Measurements from ENCODE around the gene CBLB. TPM values are rescaled to one million over a fixed set of nuclear protein-coding genes. Genes with fewer than 3 reads are reported as not detected.

Gene CBLB
- total RNA-seq, 2 experiments from 2014 or later: 104 to 113 TPM

DNA sequence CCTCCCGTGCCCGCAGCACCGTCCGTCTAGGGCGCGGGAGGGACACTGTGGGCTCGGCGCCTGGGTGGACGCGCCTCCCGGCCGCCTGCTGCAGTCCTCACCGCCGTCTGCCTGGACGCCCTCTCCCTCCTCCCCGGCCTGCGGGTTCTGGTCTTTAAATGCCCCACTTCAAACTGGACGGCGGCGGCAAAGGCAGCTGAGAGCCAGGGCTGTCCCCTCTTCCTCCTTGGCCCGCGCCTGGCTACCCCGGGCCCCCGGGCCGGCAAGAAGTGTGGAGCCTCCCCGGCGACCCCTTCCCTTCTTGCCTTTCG, 426 bp downstream of the CBLB start:
- POLR2A ChIA-PET: interaction anchor here (0.8 to 4.7 kb wide), 16 partner anchors 8 to 462 kb away, joined by 3 to 33 read pairs (median 4); no protein-coding TSS in a partner anchor
- CTCF ChIA-PET: interaction anchor here (1.3 kb wide), 1 partner anchor 33 kb away, joined by 4 read pairs; no protein-coding TSS in a partner anchor
- Mint-ChIP-seq H3K9me3 (no peaks in the 10 kb centered on the region), H3K27ac (peak overlapping the region; percentile 96), H3K4me3 (no peak overlapping the region), H3K4me1 (ENCODE audit: low read depth) (peaks cover 28% of the 10 kb centered on the region), H3K36me3 (ENCODE audit: low read depth) (peaks cover 43% of the 10 kb centered on the region), H3K27me3 (no peaks in the 10 kb centered on the region)
- ATAC-seq (peak; percentile 1), DNase-seq (peak; percentile 37)
- intact Hi-C loops (cut with micrococcal nuclease): loop anchor here (5.0 kb wide), 4 partner anchors 41 to 464 kb away; no protein-coding TSS in a partner anchor
- TF ChIP-seq, protein P1, sequence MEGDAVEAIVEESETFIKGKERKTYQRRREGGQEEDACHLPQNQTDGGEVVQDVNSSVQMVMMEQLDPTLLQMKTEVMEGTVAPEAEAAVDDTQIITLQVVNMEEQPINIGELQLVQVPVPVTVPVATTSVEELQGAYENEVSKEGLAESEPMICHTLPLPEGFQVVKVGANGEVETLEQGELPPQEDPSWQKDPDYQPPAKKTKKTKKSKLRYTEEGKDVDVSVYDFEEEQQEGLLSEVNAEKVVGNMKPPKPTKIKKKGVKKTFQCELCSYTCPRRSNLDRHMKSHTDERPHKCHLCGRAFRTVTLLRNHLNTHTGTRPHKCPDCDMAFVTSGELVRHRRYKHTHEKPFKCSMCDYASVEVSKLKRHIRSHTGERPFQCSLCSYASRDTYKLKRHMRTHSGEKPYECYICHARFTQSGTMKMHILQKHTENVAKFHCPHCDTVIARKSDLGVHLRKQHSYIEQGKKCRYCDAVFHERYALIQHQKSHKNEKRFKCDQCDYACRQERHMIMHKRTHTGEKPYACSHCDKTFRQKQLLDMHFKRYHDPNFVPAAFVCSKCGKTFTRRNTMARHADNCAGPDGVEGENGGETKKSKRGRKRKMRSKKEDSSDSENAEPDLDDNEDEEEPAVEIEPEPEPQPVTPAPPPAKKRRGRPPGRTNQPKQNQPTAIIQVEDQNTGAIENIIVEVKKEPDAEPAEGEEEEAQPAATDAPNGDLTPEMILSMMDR (IDR thresholded peaks at IDR 0.05): no peak

DNA sequence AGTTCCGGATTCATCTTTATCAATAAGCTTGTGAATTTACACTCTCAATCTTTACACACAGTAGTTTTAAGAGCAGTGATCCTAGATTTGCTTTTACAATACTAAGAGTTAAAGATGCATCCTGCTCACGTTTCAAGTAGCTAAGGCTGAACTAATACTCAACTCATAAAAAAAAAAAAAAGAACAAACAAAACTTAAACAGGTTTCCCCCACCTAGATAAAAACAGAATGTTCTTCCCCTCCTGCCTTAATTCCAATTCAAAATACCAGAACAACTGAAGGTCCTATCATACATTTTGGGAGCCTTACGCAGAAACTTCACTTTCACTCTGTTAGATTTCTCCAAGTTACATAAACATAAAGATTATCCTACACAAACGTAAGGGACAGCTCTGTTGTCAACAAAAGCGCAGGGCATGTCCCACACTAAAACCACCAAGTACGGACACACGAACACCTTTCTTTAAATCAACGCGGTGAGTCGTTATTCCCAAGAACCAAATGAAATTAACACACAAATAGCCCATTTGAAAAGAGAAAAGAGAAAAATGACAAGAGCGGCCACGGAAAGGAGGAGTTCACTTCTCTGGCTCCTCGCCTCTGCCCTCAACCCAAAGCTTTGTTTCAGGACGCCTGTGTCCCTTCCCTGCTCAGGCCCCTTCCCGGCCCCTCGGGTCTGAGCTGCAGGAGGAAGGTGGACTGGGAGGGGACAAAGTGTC, 941 bp downstream of the CBLB start:
- Mint-ChIP-seq H3K4me3 (no peak overlapping the region), H3K36me3 (ENCODE audit: low read depth) (peaks cover 43% of the 10 kb centered on the region)
- DNase-seq: no peak

DNA sequence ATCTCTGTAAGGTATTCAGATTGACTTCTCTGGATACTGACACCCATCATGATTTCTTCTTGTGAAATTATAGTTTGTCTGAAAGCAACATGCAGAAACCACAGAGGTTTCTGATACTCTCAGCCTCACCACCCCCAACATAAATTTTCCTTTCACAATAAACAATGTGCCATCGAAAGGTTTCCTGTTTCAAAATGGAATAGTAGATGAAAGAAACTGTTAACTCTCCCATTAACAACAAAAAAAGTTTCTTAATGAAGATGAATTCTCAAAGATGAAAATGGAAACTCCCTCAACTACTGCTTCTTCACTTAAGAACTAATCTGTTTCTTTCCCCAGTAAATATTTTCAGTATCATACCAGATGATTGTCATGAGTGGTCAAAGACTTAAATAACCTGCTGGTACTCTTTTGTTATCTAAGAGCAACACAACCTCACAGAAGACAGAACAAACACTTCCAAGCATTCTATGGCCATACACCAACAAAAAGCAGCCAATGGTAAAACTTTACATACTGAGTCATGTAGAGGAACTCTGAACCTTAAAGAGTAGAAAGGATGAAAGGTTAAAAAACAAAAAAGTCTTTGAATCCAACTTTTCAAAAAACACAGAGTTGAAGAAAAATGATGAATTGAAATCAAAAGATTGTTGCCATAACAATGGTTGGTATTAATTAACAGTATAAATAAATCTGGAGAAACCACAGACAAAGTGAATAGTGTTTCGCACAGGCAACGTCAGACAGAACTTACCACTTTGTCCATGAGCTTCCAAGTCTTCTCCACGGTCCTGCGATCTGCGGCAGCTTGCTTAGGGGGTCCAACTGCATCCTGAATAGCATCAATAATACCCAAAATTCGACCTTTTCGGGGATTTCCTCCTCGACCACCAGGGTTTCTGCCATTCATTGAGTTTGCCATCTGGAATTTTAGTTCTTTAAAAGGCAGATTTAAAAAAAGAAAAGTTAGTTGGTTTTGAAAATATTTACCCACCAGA, 1.9 kb downstream of the CBLB start:
- no peaks in the 10 kb centered on the region for H3K27me3 Mint-ChIP-seq
- intact Hi-C loops (cut with micrococcal nuclease): loop anchor here (2.0 to 5.0 kb wide), 5 partner anchors 40 to 465 kb away; no protein-coding TSS in a partner anchor
- POLR2A ChIA-PET: interaction anchor here (0.6 to 4.7 kb wide), 14 partner anchors 7 to 348 kb away, joined by 3 to 33 read pairs (median 4); no protein-coding TSS in a partner anchor
- no peak overlapping the region for H3K4me3 Mint-ChIP-seq
- peak overlapping the region; percentile 96 for H3K27ac Mint-ChIP-seq
- CTCF ChIA-PET: interaction anchor here (0.7 to 1.3 kb wide), 4 partner anchors 9 to 180 kb away, joined by 3 to 4 read pairs (median 3); no protein-coding TSS in a partner anchor
- ATAC-seq: peak; percentile 5
- peaks cover 43% of the 10 kb centered on the region for H3K36me3 Mint-ChIP-seq (ENCODE audit: low read depth)
- H3K4me1 Mint-ChIP-seq (ENCODE audit: low read depth): peaks cover 28% of the 10 kb centered on the region
- TF ChIP-seq, protein P1 (IDR thresholded peaks at IDR 0.05): no peak
- no peaks in the 10 kb centered on the region for H3K9me3 Mint-ChIP-seq
- peak; percentile 44 for DNase-seq

More for the DNA sequence above, 941 bp downstream of the CBLB start:
- no peak for ATAC-seq
- no peaks in the 10 kb centered on the region for H3K27me3 Mint-ChIP-seq
- TF ChIP-seq, protein P1 (IDR thresholded peaks at IDR 0.05): no peak
- peak overlapping the region; percentile 96 for H3K27ac Mint-ChIP-seq
- intact Hi-C loops (cut with micrococcal nuclease): loop anchor here (2.0 to 5.0 kb wide), 5 partner anchors 41 to 464 kb away; no protein-coding TSS in a partner anchor
- POLR2A ChIA-PET: interaction anchor here (0.6 to 4.7 kb wide), 21 partner anchors 8 to 463 kb away, joined by 3 to 33 read pairs (median 4); no protein-coding TSS in a partner anchor
- H3K9me3 Mint-ChIP-seq: no peaks in the 10 kb centered on the region
- CTCF ChIA-PET: interaction anchor here (0.7 to 1.3 kb wide), 4 partner anchors 10 to 181 kb away, joined by 3 to 4 read pairs (median 3); no protein-coding TSS in a partner anchor
- H3K4me1 Mint-ChIP-seq (ENCODE audit: low read depth): peaks cover 28% of the 10 kb centered on the region

DNA sequence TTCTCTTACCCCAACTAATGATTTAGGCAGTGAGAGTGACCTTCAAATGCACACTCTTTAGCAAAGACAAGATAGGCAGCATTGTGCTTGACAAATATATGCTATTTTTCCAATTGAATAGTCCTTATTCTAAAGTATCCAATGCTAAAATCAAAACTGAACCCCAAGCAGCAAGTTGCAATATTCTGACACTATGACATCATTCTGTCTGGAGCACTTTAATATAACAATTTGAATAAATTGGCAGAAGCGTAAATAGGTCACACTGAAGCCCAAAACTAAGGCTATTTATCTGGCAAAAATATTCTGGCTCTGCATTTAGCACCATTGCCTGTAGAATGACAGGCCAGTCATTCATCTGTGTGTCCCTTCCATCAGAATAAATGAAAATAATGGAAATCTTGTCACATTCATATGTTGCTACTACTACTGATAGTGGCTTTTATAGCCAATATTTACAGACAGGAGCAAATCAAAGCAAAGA, 2.9 kb downstream of the CBLB start:
- CTCF ChIA-PET: no interaction called here
- no peak overlapping the region for H3K4me3 Mint-ChIP-seq
- no peaks in the 10 kb centered on the region for H3K27me3 Mint-ChIP-seq
- POLR2A ChIA-PET: interaction anchor here (1.4 to 4.7 kb wide), 2 partner anchors 9 to 38 kb away, joined by 4 to 33 read pairs; no protein-coding TSS in a partner anchor
- ATAC-seq: no peak
- intact Hi-C loops (cut with micrococcal nuclease): loop anchor here (2.0 to 5.0 kb wide), 5 partner anchors 39 to 466 kb away; no protein-coding TSS in a partner anchor
- no peaks in the 10 kb centered on the region for H3K9me3 Mint-ChIP-seq
- TF ChIP-seq, protein P1 (IDR thresholded peaks at IDR 0.05): no peak
- DNase-seq: no peak
- H3K36me3 Mint-ChIP-seq (ENCODE audit: low read depth): peaks cover 43% of the 10 kb centered on the region
- H3K27ac Mint-ChIP-seq: peak overlapping the region; percentile 96
- peaks cover 26% of the 10 kb centered on the region for H3K4me1 Mint-ChIP-seq (ENCODE audit: low read depth)

Data from activated CD8-positive, alpha-beta T cell treated with anti-CD3 and anti-CD28 coated beads for 36 hours (primary cell).